Left ventricle myocardium inferior (tissue), 1 donor: ENCODE results near the gene MVK. TPM values are rescaled to one million over a fixed set of nuclear protein-coding genes. Genes with fewer than 3 reads are reported as not detected.

ENCODE experiments used
- DNase-seq: peaks from one replicate; pipeline ENCODE4 v3.0.0-alpha.2; 2020
- H3K27ac ChIP-seq: fragments of 200-600 bp; replicated peaks from 2 replicates; pipeline ENCODE4 v1.8.0; 2021
- H3K27me3 ChIP-seq: fragments of 200-600 bp; 2 replicates; pipeline ENCODE4 v1.8.0; 2021; ENCODE audit warnings: low read depth
- H3K36me3 ChIP-seq: fragments of 200-600 bp; 2 replicates; pipeline ENCODE4 v1.8.0; 2021
- H3K4me1 ChIP-seq: fragments of 200-600 bp; 2 replicates; pipeline ENCODE4 v1.8.0; 2021
- H3K4me3 ChIP-seq: fragments of 200-600 bp; 2 replicates; pipeline ENCODE4 v1.8.0; 2021; ENCODE audit warnings: mild to moderate bottlenecking, moderate library complexity
- H3K9me3 ChIP-seq: fragments of 200-600 bp; replicated peaks from 2 replicates; pipeline ENCODE4 v1.8.0; 2021
- intact Hi-C: fragments of 100-400 bp; cut with micrococcal nuclease; formaldehyde crosslinking; loops from one replicate; pipeline ENCODE4 v1.11.0; 2022
- total RNA-seq: library from RNA; stranded (reverse); fragmentation: NEBNext Ultra II Directional; extraction: Animal tissue kit (Norgen Biotek cat#: 25700); gene quantifications from one replicate; pipeline ENCODE4 v1.2.1, GENCODE V29; 2021
- TF ChIP-seq, protein P1 (sequence below): fragments of 200-600 bp; IDR thresholded peaks from 2 replicates; pipeline ENCODE4 v1.8.0; 2021; ENCODE audit warnings: antibody characterized with exemption, mild to moderate bottlenecking, borderline replicate concordance
- donor health status: DM: no; HTN: yes; CAD: no; lungs with severe emphysema.

The MVK gene
- total RNA-seq, 1 donor from 2014 or later = 8.4 TPM

DNA sequence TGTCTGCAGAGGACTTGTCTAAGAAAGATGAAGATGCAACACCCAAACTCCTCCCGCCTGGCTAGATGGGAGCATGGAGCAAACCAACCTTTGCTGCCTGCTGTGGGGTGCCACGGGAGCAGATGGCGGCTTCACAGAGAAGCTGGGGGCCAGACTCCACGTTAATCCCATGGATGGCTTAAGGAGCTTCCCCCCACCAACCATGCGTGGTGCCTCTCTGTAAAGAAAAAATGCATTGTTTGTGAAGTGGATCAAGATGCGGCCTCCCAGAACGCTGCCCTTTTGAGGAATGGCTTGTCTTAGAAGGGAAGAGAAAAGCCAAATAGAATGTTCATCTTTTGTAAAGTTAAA is 15.6 kb downstream of the MVK start:
- DNase-seq = no peak
- Histone ChIP-seq H3K27ac (no peak overlapping the region), H3K27me3 (no peaks in the 10 kb centered on the region), H3K9me3 (no peaks in the 10 kb centered on the region), H3K4me3 (no peak overlapping the region), H3K36me3 (peaks cover 37% of the 10 kb centered on the region), H3K4me1 (peaks cover 12% of the 10 kb centered on the region)
- intact Hi-C loops = no loop called here
- TF ChIP-seq, protein P1, sequence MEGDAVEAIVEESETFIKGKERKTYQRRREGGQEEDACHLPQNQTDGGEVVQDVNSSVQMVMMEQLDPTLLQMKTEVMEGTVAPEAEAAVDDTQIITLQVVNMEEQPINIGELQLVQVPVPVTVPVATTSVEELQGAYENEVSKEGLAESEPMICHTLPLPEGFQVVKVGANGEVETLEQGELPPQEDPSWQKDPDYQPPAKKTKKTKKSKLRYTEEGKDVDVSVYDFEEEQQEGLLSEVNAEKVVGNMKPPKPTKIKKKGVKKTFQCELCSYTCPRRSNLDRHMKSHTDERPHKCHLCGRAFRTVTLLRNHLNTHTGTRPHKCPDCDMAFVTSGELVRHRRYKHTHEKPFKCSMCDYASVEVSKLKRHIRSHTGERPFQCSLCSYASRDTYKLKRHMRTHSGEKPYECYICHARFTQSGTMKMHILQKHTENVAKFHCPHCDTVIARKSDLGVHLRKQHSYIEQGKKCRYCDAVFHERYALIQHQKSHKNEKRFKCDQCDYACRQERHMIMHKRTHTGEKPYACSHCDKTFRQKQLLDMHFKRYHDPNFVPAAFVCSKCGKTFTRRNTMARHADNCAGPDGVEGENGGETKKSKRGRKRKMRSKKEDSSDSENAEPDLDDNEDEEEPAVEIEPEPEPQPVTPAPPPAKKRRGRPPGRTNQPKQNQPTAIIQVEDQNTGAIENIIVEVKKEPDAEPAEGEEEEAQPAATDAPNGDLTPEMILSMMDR = no peak

DNA sequence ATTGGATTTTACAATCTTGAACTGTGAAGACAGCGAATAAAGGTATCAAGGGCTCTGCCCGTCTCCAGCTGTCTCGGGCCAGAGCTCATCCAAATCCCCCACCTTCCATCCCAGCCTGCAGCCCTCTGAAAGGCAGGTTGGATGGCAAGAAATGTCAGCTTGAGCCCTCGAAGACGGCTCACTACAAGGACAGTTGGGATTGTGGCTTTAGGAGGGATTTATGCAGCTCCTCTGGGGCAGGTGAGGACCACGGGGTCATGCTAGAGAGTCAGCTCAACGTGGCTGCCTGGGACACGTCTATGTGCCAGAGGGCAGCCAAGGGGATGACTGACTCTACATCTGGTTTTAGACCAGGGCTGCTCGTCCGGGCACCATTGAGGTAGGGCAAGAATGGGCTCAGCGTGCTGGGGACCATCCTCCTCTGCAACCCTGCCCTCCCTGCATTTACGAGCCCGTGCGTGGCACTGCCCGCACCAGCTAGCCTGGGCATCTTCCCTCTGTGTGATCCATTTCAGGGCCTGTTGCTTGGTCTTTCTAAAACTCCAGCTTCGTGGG is 16.2 kb downstream of the MVK start:
- TF ChIP-seq, protein P1 = no peak
- intact Hi-C loops = loop anchor here (5.0 kb wide), 1 partner anchor 188 kb away; no protein-coding TSS in a partner anchor

DNA sequence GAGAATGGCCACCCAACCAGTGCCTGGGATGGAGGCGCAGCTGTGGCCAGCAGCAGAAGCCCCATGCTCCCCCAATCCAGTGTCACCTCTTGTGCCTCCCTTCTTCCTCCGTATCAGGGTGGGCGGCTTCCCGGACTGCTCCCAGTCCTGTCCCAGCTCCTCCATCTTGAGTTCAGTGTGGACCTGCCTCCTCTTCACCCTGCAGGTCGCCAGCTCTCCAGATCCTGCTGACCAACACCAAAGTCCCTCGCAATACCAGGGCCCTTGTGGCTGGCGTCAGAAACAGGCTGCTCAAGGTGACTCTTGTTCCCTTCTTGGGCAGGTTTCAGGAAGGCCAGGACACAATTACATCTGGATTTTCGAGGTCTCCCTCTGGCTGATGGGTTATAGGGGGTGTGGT is 17.0 kb downstream of the MVK start:
- TF ChIP-seq, protein P1 = no peak
- DNase-seq = no peak
- Histone ChIP-seq H3K9me3 (no peaks in the 10 kb centered on the region), H3K27me3 (no peaks in the 10 kb centered on the region), H3K36me3 (peaks cover 43% of the 10 kb centered on the region), H3K4me3 (no peak overlapping the region), H3K27ac (no peak overlapping the region), H3K4me1 (peaks cover 12% of the 10 kb centered on the region)
- intact Hi-C loops = loop anchor here (5.0 kb wide), 1 partner anchor 187 kb away; no protein-coding TSS in a partner anchor

More for the DNA sequence above, 16.2 kb downstream of the MVK start:
- Histone ChIP-seq H3K27ac (no peak overlapping the region), H3K4me3 (no peak overlapping the region), H3K36me3 (peaks cover 36% of the 10 kb centered on the region), H3K9me3 (no peaks in the 10 kb centered on the region), H3K4me1 (peaks cover 12% of the 10 kb centered on the region), H3K27me3 (no peaks in the 10 kb centered on the region)
- DNase-seq = no peak

DNA sequence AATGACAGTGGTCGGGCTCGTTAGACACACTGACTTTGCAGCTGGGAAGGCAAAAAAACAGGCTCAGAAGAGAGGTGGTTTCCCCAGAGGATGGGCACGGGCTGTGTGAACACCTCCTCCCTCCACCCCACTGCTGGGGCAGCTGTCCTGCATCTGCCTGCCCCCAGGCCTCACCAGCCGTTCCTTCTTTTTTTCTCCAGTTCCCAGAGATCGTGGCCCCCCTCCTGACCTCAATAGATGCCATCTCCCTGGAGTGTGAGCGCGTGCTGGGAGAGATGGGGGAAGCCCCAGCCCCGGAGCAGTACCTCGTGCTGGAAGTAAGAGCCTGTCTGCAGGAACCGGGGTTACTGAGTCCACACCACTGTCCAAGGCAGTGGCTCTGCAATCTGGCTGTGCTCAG is 17.4 kb downstream of the MVK start:
- TF ChIP-seq, protein P1 = no peak
- Histone ChIP-seq H3K27me3 (no peaks in the 10 kb centered on the region), H3K27ac (no peak overlapping the region), H3K9me3 (no peaks in the 10 kb centered on the region), H3K4me1 (peaks cover 12% of the 10 kb centered on the region), H3K4me3 (no peak overlapping the region), H3K36me3 (peaks cover 42% of the 10 kb centered on the region)
- no peak for DNase-seq
- intact Hi-C loops = loop anchor here (5.0 kb wide), 1 partner anchor 186 kb away; no protein-coding TSS in a partner anchor

DNA sequence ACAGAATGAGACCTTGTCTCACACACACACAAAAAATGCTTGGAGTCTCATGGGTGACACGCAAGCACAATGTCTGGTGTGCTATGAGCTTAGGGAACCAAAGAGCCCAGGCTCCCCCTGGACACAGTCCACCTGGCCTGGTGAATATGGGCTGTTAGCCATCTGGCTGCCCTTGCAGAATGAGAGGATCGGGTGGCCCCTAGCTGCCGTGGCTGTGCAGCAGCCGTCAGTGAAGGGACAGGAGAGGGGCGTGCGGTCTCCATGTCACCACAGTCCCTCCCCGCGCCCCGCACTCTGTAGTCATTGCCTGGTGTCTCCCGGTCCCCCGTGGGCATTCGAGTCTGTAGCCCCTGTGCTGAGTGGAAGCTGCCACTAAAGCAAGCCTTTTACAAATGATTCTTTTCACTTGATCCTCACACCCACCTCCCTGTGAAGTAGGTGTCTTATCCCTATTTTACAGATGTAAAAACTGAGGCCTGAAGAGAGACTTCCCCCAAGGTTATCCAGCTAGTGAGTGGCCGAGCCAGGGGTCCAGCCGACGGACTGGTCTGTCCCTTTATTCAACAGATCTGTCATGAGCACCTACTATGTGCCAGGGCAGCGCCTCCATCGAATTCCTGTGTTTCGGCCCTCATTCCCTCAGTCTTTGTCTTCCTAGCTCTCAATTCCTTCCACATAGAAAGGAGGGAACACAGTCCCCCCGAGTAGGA is 18.8 kb downstream of the MVK start:
- peaks cover 14% of the 10 kb centered on the region for H3K4me1 ChIP-seq
- TF ChIP-seq, protein P1 = peak; percentile 39
- peaks cover 36% of the 10 kb centered on the region for H3K36me3 ChIP-seq
- H3K27ac ChIP-seq = peak overlapping the region; percentile 83
- peak; percentile 68 for DNase-seq
- H3K27me3 ChIP-seq = no peaks in the 10 kb centered on the region
- H3K4me3 ChIP-seq = no peak overlapping the region
- no peaks in the 10 kb centered on the region for H3K9me3 ChIP-seq
- intact Hi-C loops = loop anchor here (5.0 kb wide), 1 partner anchor 185 kb away; no protein-coding TSS in a partner anchor
